Hepatic stellate cell (primary cell): ENCODE results near the gene WHRN.

Source experiments
- DNase-seq: peaks from one replicate; pipeline ENCODE4 v3.0.0; 2011; ENCODE audit warnings: low spot score

The WHRN gene

DNA sequence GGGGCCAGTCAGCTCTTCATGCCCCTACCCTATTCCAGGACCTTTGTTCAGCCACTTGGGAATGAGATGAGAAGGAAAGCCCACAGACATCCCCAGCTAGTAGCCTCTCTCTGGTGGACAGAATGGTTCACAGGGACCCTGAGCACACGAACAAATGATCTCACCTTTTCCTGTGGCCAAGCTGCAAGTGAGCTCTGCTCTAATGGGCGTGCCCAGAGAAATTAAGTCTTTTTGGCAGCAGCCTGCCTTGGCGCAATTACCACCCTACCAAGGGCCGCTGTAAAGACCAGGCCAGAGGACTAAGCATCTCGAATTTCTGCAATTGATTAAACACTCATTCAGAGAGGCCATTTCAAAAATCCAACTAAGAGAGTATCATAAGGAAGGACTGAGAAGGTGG is 56.0 kb downstream of the WHRN start:
- DNase-seq: no peak

DNA sequence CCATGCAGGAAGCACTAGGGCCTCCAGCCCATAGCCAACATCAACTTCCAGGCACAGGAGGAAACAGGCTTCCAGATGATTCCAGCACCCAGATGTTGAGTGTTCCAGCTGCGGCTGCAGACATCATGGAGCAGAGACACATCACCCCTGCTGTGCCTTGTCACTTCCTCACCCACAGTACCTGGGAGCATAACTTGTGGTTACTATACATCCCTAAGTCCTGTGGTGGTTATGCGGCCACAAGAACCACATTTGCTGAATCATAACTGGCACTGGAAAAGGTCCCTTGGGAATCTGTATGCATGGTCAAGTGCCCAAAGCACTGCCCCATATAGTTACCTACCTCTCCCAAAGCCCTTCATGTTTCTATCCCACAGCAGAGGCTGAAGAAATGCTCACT is 56.6 kb downstream of the WHRN start:
- DNase-seq: peak; percentile 36

GRCh38 chr9:114446672-114447450 is 58.4 kb downstream of the WHRN start:
- DNase-seq: no peak

DNA sequence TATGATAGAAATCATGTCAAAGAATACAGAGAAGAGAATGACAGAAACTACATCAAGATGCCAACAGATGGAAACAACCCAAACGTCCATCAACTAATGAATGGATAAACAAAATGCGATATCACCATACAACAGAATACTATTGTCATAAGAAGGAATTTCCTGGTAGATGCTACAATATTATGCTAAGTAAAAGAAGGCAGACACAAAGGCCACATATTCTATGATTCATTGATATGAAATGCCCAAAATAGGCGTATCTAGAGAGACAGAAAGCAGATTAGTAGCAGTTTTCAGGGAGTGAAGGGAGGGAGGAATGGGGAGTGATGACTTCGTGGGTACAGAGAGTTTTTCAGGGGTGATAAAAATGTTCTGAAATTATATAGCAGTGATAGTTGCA is 59.2 kb downstream of the WHRN start:
- peak; percentile 48 for DNase-seq

DNA sequence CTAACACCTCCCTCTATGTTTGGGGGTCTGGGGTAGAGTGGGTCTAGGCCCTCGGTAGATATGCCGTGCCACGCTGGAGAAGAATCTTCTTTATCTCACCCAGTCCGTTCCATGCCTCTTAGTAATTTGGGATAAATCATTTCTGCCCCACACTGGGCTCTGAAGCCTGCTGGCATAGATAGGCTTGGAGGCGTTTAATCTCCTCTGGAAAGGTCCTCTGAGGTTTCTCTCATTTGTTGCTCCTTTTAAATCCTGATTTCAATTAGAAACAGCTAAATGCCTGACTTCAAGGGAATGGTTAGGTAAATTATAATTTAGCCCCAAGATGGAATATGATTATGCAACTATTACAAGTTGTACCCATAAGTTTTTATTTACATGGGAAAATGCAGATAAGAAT is 59.7 kb downstream of the WHRN start:
- DNase-seq: no peak

DNA sequence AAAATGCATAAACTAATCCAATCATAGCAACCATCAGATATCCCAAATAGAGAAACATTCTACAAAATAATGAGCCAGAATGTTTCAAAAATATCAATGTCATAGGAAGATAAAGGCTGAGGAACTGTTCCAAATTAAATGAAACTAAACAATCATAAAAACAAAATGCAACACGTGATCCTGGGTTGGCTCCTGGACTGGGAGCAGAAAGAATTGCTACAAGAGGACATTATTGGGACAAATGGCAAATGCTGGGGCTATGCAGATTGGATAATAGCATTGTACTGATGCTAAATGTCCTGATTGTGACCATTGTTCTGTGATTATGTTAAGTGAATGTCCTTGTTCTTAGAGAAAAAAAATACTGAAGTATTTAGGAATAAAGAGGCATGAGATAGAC is 63.3 kb downstream of the WHRN start:
- no peak for DNase-seq

- no peak for DNase-seq
Measured at GRCh38 chr9:114437401-114437893, 67.8 kb downstream of the WHRN start.

DNA sequence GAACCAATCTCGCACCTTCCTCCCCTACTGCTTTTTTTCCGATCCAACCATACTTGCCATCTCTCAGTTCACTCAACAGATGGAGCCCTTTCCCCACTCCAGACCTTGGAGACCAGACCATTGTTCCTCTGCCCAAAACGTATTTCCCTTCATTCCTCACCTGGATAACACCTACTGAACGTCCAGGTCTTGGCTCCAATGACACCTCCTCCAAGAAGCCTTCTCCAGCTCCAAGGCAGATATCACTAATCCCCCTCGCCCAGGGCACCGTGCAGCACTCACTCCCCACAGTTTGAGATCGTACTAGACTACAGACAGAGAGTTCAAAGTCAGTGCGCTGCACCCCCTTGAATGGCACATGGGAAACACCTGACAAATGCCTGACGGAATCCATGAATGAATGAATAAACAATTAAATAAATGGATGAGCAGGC is 70.4 kb downstream of the WHRN start:
- DNase-seq: peak; percentile 57

DNA sequence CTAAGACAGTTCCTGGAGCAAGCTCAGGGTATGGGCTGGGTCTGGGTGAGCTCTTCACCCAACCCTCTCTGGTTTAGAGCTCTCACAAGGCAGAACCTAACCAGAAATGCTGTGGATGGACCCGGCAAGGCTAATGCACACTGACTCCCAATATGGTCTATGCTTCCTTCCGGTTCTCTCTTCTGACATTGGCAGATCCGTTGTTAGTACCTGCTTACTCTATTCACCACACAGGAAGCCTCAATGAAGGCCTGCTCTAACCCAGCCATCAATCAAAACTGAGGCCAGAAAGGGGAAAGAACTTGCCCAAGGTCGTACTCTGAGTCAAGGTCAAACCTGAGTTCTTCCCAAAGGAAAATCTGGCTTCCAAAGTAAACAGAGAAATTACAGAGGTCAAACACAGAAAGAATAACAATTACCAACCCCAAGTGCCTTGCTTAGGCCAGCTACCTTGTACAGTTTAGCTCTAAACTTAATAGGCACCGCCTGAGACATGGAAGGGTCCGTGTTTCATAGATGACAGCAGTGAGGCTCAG is 71.5 kb downstream of the WHRN start:
- no peak for DNase-seq

- DNase-seq: no peak
Measured at GRCh38 chr9:114433086-114433485, 72.2 kb downstream of the WHRN start.

GRCh38 chr9:114432323-114433067 is 72.8 kb downstream of the WHRN start:
- DNase-seq: no peak

GRCh38 chr9:114431770-114432169 is 73.5 kb downstream of the WHRN start:
- no peak for DNase-seq

DNA sequence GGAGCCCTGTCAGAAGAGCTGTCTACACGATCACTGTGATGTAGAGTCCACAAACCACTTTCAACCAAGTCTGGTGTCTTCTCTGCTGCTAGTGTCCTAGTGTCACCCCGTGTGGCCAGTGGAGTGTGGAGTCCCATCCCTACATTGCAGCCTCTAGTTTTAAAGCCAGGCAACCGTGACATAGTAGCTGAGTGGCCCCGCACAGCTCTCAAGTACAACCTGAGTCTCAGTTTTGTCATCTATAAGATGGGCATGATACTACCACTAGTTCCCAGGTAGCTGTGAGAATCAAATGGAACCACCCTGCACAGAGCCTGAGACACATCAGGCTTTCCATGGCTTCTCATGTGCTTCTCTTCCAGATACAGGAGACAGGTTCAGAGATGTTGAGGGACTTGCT is 74.3 kb downstream of the WHRN start:
- no peak for DNase-seq

DNA sequence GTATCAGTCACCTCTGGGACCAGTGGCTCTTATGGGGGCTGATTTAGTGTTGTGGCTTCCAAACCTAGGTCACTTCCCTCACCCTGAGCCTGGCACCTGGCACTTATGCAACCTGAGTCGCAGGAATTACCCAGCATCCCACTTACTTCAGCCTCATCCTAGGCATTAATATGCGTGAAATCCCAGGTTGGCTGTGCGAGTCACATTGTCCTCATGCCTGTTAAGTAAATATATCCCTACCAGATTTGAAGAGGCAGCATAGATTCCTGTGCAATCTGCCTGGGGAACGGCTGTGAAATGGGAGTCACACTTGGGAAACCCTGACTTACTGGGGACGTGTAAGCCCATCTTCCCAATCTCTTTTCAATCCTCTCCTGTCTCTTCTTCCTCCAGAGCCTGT is 74.8 kb downstream of the WHRN start:
- DNase-seq: no peak

- DNase-seq: no peak
Measured at GRCh38 chr9:114429488-114429887, 75.8 kb downstream of the WHRN start.

DNA sequence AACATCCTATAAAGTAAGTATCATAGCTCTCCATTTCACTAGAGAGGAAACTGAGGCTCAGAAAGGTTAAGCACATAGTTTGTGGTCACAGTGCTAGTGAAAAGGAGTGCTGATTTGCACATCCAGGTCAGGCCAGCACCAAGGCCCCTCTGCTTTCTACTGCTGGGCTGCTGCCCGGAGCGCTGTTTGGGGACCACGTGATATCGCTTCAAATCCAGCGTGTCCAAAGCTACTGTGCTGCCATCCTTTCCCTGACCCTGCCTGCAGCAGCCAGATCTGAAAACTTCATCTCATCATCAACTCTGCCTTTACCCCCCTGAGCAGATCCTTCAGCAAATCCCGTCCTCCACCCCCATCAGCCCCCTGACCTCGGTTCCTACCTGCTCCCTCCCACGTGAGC is 76.8 kb downstream of the WHRN start:
- no peak for DNase-seq

GRCh38 chr9:114427644-114428043 is 77.6 kb downstream of the WHRN start:
- no peak for DNase-seq

DNA sequence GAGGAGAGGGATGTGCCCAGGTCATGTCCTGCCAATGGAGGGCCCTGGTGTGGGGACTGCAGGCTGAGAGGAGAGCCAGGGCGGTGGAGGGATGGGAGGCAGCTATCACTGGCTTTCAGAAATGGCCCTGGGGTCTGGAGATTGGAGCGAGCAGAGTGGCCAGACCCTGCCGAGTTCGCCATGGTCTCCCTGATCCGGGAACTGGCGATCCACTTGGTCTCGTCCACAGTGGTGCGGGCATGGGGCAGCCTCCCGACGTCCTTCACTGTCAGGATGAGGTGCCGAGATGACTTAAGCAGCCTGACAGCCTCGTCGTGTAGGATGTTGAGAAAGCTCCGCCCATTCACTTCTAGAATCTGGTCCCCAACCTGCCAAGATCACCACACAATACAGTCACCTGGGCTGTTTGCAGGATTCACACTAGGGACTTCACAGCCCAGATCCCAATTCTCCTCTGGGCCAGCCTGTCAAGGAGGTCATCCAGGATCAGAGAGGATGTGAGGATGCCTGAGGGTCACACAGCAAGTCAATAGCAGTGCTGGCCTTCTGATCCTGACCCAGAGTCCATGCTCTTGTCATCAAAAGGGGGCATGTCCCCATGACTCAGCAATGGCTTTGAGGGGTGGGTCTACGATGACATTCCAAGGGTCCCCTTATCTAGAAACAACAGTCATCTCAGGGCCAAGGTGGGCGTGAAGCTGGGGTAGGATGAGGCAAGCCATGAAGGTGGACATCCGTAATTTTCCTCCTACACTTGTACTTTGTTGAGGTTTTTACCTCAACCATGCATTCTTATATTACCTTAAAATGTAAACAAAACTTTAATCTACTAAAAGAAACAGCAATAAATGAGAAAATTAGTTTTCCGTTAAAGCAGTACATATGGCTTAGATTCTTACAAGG is 79.0 kb downstream of the WHRN start:
- DNase-seq: no peak

GRCh38 chr9:114425126-114425525 is 80.1 kb downstream of the WHRN start:
- no peak for DNase-seq

GRCh38 chr9:114424126-114424525 is 81.1 kb downstream of the WHRN start:
- DNase-seq: no peak

DNA sequence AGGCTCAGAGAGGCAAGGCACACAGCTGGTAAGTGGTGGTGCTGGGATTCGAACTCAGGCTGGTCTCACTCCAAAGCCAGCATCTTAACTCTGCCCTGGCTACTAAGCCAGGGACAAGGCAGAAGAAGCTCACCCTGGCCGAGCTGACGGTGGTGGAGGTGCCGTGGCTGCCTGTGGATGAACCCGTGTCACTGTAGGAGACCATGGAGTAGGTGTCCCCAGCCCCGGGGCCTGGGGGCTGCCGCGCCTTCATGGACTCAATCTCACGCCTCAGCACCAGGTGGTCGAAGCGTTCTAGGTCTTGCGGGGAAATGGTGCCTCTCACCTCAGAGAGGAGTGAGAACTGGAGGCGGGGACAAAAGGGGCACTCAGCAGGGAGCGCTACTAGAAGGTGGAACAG is 82.1 kb downstream of the WHRN start:
- DNase-seq: no peak

DNA sequence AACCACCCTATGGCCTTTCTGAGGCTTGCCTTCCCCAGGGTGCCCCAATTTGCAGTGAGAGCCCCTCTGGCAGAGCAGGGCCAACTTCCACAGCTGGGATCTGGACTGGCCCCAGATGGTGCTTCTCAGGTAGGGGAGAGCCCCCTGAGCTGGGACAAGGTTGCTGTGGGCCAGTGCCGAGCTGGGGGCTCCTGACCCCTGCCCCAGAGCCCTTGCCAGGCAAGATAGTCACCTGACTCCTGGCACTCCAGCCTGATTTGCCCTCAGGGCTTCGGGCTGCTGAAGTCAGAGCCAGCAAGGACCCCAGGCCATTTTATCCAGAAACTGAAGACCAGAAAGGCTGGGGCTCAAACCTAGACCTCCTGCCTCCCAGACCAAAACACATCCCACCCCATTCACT is 84.1 kb downstream of the WHRN start:
- DNase-seq: no peak
